ENCODE results near the gene ATP23.

Gene ATP23

GRCh38 chr12:57941165-57941894 is at the start of gene ATP23:
Gene ATP23 (plus strand): TSS chr12:57941567. CDS start chr12:57941702, 135 bp downstream.
- peak; percentile 97 to 98 for DNase-seq

- DNase-seq, result peak in 1 of 2 experiments; percentile 8
These were observed 49.0 kb upstream of the ATP23 start for GRCh38 chr12:57892232-57892972.

GRCh38 chr12:57893431-57894353 is 47.7 kb upstream of the ATP23 start:
- DNase-seq, result peak; percentile 88 to 91

GRCh38 chr12:57894399-57895292 is 46.7 kb upstream of the ATP23 start:
- DNase-seq, result no peak

GRCh38 chr12:57895389-57896114 is 45.8 kb upstream of the ATP23 start:
- no peak for DNase-seq

GRCh38 chr12:57896115-57896433 is 45.3 kb upstream of the ATP23 start:
- no peak for DNase-seq

GRCh38 chr12:57896434-57897201 is 44.7 kb upstream of the ATP23 start:
- no peak for DNase-seq

GRCh38 chr12:57897286-57897974 is 43.9 kb upstream of the ATP23 start:
- no peak for DNase-seq

- peak; percentile 23 to 26 for DNase-seq
These were observed 42.9 kb upstream of the ATP23 start for GRCh38 chr12:57898308-57898970.

- peak; percentile 29 to 32 for DNase-seq
These were observed 42.2 kb upstream of the ATP23 start for GRCh38 chr12:57899010-57899662.

GRCh38 chr12:57902478-57902969 is 38.8 kb upstream of the ATP23 start:
- peak; percentile 26 to 40 for DNase-seq

GRCh38 chr12:57904426-57904825 is 36.9 kb upstream of the ATP23 start:
- DNase-seq, result no peak

GRCh38 chr12:57904848-57905811 is 36.2 kb upstream of the ATP23 start:
- DNase-seq, result peak; percentile 89 to 94

- DNase-seq, result no peak
These were observed 35.4 kb upstream of the ATP23 start for GRCh38 chr12:57905812-57906475.

- no peak for DNase-seq
These were observed 34.5 kb upstream of the ATP23 start for GRCh38 chr12:57906821-57907220.

- no peak for DNase-seq
These were observed 34.1 kb upstream of the ATP23 start for GRCh38 chr12:57907281-57907680.

- no peak for DNase-seq
These were observed 32.9 kb upstream of the ATP23 start for GRCh38 chr12:57908511-57908910.
